Retina (tissue), 1 donor: ENCODE data around the gene THSD4.

Source experiments
- DNase-seq: peaks from one replicate; pipeline ENCODE4 v3.0.0-alpha.2; 2016

Gene THSD4

DNA sequence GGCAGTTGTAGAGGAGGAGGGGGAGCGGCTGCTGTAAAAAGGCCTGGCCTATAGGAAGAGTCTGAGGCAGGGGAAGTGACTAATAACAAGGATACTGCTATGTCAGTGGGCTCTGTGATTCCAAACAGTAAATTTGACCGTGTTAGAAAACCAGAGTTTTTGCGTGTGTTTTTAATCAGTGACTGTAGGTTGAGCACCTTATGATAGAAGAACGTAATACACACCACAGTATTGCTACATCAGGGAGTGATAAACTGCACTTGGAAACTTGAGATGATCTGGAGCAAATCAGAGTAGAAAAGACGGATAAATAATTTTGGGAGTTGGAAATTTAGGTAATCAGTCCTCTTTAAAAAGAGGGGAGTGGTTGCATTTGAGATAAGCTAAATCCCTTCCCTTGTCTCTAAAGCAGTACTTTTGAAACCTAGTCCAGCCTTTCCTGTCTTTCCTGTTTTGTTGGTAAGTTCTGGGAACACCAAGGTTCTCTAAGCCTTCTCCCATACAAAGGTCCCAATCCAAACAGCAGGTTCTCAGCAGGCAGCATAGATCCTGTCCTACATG lies 564.6 kb downstream of the THSD4 start:
- no peak for DNase-seq

DNA sequence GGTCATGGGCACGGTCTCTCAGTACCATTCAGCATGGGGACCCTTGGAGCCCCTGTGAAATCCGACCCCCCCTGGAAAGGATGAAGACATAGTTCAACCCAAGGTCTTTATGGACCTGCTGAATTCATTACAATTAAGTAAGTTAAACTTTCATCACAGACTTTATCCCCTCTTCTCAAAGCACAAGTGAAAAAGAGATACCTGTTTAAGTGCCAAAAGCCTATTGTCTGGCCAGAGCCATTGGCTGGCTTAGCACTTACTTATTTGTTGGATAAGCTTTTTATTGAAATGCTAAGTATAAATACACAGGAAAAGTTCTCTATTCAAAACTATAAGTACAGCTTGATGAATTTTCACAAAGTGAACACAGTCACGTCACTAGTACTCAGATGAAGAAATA lies 566.7 kb downstream of the THSD4 start:
- DNase-seq = no peak

DNA sequence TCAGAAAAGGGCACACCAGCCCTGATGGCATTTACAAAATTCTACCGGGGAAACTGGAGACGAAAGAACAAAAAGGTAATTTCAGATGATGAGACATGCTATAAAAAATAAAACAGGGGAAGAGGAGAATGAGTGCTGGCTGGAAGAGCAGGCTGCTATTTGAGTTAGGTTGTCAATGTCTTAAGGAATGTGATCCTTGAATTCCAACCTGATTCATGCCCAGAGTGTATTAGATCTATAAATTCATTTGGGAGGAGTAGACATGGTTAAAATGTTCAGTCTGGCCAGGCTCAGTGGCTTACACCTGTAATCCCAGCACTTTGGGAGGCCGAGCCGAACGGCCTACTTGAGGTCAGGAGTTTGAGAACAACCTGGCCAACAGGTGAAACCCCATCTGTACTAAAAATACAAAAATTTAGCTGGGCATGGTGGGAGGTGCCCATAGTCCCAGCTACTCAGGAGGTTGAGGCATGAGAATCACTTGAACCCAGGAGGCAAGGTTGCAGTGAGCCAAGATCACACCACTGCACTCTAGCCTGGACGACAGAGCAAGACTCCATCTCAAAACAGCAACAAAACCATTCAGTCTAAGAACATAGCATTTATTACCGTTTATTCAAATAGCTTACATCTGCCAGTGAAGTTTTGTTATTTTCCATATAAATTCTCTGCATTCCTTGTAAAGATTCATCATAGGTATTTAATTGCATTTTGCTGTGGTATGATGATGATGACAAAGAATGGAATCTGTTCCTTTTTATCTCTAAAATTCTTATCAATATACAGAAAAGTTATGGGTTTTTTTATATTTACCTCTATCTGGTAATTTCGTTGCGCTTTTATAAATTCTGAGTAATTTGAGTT lies 568.4 kb downstream of the THSD4 start:
- no peak for DNase-seq

DNA sequence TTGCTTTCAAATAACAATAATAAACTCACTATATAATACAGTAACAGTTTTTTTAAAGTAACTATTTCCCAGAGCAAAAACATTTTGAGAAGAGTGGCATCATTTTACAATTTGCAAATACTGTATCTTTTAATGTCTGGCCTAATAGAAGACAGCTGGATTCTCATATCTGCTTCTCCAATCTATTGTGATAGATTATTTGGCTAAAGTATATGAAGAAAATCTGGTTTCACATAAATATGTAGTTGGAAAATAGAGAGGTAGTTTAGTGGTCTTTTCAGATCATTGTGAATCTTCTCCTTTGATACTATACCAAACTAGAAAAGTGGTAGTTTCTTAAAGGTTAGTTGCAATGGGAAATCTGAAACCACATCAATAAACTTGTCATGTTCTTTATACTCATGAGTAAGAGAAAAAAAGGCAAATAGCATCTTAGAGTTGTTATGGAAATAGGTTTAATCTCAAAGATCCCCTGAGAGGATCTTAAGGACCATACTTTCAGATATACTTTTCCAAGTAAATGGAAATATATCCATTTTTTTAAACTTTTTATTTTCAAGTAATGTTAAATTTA lies 570.2 kb downstream of the THSD4 start:
- no peak for DNase-seq

DNA sequence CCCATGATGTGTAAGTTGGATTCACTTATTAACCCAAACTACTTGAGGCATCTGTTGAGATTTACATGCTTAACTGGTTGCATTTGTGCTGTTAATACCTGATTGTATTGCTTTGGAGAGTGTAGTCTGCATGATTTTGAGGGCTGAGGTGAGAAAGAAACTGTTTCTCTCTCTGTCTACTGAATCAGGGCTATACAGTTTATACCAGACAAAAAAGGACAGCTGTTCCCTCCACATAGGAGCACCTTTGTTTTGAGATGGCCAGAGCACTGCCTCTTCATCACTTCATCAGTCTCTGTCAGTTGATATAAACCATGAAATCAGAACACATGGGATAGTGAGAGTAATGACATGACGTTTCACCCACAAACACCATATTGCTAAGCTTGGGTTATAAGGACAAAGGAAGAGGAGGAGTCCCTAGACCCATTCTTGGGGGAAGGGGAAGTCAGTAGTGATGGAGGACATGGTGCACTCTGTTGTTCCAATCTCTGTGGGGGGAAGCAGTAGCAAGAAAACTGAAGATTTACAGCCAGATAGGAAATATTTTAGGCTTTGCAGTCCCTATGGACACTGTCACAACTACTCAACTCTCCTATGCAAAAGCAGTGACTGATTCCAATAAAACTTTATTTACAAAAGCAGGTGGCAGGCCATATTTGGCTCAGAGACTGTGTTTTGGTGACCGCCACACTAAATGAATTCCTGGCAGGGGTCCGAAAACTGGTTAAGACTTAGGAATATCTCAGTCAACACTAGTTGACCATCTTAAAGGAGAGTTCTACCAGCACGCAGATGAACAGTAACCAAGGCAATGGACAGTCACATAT lies 571.2 kb downstream of the THSD4 start:
- DNase-seq = no peak

DNA sequence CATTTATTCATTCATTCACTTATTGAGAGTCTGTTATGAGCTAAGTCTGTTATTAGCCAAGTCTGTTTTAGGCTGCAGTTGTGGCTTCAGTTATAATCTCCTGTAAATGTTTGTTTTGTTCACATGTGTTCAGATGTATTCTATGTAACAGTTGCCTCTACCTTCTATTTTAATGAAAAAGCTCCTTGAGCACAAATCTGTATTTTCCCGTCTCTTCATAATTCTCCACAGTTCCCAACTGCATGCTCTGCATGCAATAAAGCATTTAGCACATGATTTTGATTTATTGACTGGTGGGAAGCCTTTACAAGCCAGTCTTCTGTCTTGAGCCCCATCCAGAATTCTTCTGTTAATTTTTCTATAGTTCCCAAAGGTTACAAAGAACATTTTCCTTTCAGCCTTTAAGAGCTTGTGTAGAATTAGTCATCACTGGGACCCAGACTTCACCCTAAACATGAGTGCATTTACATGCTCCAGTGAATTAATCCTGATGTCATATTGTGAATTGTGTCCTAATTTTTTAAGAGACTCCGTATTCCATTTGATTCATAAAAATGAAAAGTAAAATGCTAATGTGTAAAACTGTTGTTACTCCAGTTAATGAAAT lies 572.7 kb downstream of the THSD4 start:
- no peak for DNase-seq

DNA sequence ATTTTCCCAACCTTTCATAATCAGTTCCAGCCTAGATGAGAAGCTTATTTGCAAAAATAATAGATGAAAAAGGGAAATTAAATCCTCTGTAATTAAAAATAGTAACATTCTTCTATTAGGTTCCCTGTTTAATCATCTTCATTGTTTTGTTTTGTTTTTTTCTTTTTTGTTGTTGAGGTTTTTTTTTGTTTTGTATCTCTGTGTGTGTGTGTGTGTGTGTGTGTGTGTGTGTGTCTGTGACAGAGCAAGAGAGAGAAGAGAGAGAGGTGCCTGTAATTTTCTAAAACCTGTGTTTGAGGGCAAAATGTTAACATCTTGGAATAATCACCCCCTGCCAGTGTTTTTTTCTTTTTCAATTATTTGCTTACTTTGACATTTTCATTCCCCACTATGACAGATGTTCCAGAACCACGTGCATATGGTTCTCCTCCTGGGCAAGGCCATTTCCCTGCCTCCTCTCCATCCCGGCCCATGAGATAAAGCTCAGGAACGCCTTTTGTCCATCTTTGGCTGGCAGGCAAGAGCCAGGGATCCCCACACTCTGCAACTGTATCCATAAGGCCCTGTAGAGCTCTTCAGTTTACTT lies 573.3 kb downstream of the THSD4 start:
- DNase-seq = no peak

DNA sequence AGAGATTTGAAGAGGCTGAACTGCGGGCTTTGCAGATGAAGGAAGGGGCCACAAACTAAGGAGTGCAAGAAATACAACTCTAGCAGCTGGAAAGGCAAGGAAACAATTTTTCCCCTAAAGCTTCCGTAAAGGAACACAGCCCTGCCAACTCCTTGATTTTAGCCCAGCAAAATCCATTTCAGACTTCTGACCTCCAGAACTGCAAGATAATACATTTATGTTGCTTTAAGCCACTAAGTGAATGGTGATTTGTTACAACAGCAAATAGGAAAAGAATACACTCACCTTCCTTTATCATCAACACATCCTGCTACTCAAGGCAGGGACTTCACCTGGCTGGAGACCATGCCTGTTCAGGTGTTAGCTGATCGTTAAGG lies 575.8 kb downstream of the THSD4 start:
- DNase-seq = no peak

DNA sequence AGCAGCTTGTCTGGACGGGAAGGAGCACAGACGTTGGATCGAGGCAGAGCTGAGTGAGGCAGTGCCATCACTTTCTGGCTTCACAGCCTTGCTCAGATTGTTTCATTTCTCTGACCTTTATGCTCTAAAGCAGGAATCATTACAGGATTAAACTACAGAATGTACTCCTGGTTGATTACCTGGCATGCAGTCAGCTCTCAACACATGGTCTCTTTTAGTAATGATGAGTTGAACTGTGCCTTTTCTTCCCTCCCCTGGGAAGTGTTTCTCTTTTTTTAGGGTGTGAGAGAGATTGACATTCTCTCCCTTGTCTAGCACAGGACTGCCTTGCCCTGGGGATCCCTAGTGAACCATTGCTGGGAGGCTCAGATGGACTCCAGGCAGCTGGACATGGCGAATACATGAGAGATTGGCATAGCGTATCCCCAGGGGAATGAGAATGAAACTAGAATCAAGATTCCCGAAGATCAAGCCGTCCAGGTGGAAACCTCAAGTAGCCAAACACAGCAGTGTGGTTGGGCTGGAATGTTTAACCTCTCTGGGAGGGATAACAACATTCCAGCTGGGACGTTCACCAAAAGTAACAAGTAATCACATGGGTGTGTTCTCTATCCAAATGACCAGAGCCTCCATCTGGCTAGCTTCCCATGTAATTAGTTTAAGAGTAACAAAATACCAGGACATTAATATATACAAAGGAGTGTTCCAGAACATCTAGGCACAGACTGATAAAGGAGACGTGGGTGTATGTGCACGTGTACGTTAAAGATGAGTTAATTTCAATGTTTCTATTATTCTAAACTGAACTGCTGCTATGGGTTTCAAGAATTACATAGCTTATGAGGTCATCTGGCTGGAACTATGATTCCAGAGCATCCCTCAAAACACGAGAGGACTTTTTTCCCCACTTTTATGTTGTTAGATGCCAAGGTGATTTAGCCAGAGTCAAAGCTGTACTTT lies 576.5 kb downstream of the THSD4 start:
- no peak for DNase-seq

DNA sequence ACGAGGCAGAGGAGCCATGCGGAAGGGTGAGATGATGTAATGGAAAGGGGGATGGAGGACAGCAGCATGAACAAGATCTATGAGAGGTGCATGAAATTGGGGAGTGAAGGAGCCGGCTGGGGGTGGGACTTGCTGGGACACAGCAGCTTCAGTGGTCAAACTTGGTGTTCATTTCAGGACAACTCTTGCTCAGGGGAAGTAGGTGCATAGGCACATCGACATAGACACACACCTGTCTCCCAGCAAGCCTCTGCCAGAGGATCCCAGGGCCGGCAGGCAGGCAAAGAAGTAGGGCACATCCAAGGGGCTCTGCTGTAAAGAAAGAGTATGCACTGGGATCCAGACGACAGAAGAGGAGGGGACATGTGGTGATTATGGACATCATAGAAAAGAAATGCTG lies 582.0 kb downstream of the THSD4 start:
- no peak for DNase-seq

DNA sequence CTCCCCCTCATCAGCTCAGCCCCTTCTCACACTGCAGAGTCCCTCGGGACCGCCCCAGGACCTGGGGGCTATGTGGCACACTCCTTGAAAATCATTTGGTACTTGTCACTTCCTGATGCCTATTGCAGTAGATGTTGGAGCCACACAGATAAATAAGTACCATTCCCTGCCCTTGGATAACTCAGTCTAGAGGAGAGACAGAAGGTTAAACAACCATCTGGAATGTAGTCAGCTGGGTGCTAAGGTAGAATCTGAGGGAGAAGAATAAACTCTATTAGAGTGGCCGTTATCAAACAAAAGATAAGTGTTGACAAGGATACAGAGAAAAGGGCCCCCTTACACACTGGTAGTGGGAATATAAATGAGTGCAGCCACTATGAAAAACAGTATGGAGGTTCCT lies 582.8 kb downstream of the THSD4 start:
- no peak for DNase-seq

DNA sequence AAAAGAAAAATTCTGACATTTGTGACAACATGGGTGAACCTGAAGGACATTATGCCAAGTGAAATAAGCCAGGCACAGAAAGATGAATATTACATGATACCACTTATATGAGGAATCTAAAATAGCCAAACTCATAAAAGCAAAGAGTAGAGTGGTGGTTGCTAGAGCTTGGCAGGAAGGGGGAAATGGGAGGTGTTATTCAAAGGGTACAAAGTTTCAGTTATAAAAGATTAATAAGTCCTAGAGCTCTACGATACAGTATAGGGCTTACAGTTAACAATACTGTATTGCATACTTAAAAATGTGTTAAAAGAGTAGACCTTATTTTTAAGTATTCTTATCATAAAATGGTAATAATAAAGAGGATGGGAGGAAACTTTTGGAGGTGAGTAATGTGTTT lies 583.5 kb downstream of the THSD4 start:
- no peak for DNase-seq

DNA sequence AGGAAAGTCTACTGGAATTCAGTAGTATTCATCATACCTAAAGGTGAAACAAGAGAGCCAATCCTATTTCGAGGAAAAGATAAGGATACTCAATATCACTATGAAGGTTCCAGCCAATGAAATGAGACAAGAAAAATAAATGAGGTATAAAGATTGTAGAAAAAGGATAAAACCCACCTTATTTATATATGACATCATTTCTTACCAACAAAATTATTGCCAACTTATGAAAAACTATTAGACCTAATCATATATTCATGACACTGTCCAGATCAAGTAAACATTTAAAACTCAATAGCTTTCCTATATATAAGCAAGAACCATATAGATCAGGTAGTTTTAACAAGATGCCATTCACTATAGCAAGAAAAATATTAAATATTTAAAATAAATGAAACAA lies 584.7 kb downstream of the THSD4 start:
- no peak for DNase-seq

DNA sequence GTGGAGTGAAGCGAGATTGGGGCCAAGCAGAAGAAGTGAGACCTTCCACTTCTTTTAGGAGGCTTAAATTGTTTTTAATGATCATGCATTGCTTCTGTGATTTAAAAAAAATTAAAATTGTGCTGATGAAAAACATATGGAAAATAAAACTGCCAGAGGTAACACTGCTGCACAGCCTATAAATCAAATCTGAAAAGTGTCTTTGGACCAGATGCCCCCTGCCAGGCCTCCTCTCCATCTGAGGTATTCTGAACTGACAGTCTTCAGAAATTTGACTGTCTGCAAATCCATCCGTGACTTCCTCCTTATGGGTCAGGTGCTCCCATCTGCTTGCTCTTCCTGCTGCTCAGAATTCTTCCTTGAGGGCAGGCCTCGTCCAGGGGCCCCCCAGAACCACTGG lies 586.5 kb downstream of the THSD4 start:
- DNase-seq = no peak

DNA sequence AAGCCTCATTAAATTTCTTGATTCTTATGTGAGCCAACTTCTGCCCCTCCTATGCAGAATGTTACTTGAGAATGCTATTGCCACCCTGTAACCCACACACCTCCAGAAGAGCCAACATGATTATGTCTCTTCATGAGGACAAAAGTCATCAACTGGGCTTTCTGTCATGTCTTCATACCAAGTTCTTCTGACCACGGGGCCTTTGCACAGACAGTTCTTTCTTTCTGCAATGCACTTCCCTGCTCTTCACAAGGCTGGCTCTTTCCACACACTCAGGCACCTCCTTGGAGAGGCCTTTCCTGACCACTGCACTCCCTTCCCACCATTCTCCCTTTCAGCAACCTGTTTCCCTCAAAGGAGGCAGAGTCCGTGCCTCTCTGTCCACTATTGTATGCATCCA lies 587.2 kb downstream of the THSD4 start:
- DNase-seq = no peak

DNA sequence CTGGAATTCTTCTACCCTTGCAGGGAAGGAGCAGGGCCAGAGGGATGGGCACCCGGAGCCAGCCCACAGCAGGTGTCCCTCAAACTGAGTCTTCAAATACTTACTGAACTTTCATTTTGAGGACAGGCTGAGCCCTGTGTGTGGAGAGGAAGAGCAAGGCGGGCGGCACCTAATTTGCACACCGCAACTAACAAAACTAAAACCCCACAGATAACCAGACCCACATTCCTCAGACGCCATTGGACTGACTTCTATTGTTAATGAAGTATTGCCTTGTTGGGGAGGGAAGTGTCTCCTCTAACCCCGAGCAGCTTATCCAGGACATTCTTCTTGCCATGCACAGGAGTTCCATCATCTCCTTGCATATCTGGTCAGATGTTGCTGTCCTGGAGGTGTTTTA lies 589.9 kb downstream of the THSD4 start:
- DNase-seq = no peak

DNA sequence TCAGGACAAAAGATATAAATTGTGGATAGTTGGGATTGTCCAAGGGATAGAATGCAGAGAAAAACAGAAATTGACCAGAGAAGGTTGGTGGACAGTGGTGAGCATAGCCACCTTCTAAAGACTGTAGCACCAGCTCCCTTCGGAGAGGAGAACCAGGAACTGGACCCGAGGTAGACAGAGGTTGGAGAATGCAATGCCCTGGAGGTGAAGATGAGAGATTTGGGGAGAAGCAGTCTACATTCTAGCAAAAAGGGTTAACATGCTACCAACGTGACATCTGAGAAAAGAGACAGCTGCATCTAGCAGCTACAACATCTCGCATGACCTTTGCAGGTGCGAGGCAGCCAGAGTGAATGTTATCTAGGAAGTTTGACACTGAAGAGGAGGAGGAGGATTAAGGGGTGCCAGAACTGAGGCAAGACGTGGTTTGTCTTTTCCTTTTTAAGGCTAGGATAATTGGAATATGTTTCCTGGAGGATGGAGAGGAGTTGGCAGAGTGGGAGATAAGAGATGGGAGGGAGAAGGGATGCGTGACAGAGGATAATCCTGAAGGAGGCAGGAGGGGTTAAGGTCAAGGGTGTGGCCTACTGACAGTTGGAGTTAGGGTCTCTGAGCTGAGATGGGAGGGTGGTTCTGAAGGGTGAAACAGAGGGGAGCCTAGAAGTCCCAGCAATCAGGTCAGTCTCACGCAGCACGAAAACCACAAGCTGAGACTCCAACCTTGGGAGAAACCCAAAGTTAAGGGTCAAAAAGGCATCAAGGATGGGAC lies 591.4 kb downstream of the THSD4 start:
- DNase-seq = no peak

DNA sequence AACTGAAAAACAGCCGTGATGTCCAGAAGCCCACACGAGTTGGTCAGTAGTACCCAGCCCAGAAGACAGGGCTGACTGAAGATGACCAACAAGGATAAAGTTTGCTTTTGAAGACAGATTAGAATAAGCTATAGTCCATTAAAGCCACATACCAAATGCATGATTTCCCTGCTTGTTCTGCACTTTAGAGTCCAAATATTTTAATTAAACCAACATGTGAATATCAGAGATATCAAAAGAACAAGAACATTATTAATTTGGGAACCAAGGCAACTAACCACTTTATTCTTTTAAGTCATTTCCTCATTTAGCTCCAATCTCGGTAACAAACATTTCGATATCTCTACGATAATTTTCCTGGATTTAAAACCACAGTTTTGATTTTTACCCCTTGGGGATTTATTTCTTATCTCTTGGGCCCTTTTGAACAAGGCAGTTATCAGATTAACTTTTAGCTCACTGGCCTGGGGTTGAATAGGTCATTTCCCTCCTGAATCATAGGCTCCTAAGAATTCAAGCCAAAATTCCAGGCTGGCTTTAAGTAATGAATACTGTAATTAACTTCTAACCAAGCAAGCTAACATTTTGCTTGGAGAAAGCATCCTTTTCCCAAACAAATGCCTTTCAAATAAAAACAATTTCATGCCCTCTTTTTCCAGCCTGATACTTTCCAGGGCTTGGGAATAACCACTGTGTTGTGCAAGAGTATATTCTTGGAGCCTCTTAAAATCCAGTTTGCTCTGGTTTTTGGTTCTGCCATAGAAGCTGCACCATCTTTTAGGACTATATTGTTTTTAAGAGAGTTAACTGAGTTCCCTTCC lies 592.2 kb downstream of the THSD4 start:
- no peak for DNase-seq

DNA sequence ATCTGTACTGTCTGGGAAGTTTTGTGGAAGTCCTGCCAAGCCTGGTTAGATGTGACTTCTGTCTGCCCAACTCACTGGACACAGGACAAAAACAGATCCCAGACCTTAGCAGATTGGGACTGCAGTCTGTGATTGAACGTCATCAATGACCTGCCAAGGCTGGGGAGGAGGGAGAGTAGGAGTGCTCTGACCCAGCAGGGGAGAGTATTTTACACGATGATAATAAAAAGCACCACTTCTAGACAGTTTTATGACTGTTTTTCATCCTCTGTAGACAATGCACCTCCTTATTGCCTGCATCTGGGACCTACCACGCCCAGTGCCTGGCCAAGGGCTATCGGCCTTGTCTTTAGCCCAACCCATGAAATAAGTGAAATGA lies 592.8 kb downstream of the THSD4 start:
- no peak for DNase-seq

DNA sequence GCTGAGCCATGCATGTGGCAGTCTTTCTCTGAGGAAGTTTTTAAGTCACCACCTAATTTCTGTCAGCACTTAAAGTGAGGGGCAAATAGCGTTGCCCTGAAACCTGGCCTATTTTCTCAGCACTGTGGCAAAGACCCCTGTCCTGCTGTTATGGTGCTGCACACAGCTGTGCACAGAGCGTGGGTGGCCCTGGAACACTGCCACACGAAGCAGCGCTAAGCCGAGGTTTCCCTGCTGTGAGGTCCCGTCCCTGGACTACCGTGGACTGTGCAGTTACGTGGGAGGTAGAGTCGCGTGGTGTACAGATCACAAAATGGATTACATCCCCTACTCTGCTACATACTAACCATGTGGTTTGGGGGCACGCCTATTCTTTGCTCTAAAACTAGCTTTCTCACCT lies 593.5 kb downstream of the THSD4 start:
- DNase-seq = no peak
